Mammary epithelial cell (primary cell): ENCODE results near the gene THAP4.

Source experiments
- CTCF ChIP-seq, 2 donors: IDR thresholded peaks in 1 of 2; conservative IDR thresholded peaks in 1 of 2; 2 replicates each; pipeline ENCODE4 v1.5.1; 2011 to 2012; ENCODE audit warnings: inconsistent platforms in 2 of 2, low read length in 2 of 2, mild to moderate bottlenecking in 2 of 2, control low read depth in 1 of 2, low read depth in 1 of 2; ENCODE audit not compliant: insufficient read depth in 1 of 2; ENCODE audit errors: extremely low read depth in 1 of 2
- EZH2 ChIP-seq: IDR thresholded peaks from 2 replicates; pipeline ENCODE4 v1.6.1; 2012; ENCODE audit warnings: low read length, inconsistent platforms, borderline replicate concordance

DNA sequence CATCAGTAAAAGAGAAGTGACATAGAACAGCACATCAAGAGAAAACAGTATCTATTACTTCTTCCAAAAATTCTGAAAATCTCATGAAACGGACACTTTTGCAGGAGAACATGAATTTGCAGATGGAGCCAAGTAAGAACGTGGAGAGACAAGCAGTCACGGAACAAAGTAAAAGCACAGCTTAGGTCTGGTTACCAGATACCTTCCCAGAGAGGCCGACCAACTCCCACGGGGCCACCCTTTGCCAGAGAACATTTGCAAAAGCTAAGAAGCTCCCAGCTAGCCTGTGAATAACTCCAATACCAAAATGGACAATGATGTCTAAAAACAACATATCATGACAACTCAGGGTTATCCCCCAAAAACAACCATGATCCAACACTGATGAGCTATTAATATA lies 38.9 kb downstream of the THAP4 start:
- no peak for TF ChIP-seq CTCF (conservative IDR thresholded peaks at IDR 0.05 in 1 of 2, IDR thresholded peaks at IDR 0.05 in 1 of 2; ENCODE audit: extremely low read depth in 1 of 2, insufficient read depth in 1 of 2, low read depth in 1 of 2, low read length in 2 of 2)
- TF ChIP-seq EZH2: no peak
